Ovary (tissue), 9 donors: ENCODE results near the gene PSD2. TPM values are rescaled to one million over a fixed set of nuclear protein-coding genes. Genes with fewer than 3 reads are reported as not detected.

Experiments
- DNase-seq, 5 donors: peaks; one replicate each; pipeline ENCODE4 v3.0.0-alpha.2; 2019 to 2020
- H3K27ac ChIP-seq, 2 donors: fragments of 200-600 bp; one replicate each; pipeline versions ENCODE4 v1.5.1 to v1.8.0; 2019 to 2022
- H3K27me3 ChIP-seq: fragments of 200-600 bp; one replicate; pipeline ENCODE4 v1.8.0; 2022
- H3K36me3 ChIP-seq: fragments of 200-600 bp; sonication (generic); one replicate; pipeline ENCODE4 v1.5.1; 2019
- H3K4me1 ChIP-seq: one replicate; pipeline ENCODE4 v1.8.1; 2013; ENCODE audit warnings: mild to moderate bottlenecking, moderate library complexity; ENCODE audit not compliant: insufficient read depth
- H3K4me3 ChIP-seq: fragments of 200-600 bp; sonication (generic); one replicate; pipeline ENCODE4 v1.5.1; 2017
- H3K9me3 ChIP-seq, 2 donors: fragments of 200-600 bp in 1 of 2; sonication (generic) in 1 of 2; one replicate each; pipeline versions ENCODE4 v1.5.1 to v1.8.1; 2013 to 2019; ENCODE audit warnings: mild to moderate bottlenecking in 1 of 2, moderate library complexity in 1 of 2
- EP300 ChIP-seq: sonication (generic); formaldehyde crosslinking; IDR thresholded peaks from one replicate; pipeline ENCODE4 v1.6.1; 2017; ENCODE audit warnings: antibody characterized with exemption
- POLR2A ChIP-seq: fragments of 450-650 bp; IDR thresholded peaks from one replicate; pipeline ENCODE4 v1.6.1; 2017; ENCODE audit warnings: antibody characterized with exemption, mild to moderate bottlenecking, moderate library complexity
- WGBS, 3 donors: extraction: QIAGEN DNeasy Blood & Tissue Kit in 1 of 3; methylation state at CpG; one replicate each; pipeline versions ENCODE4 v1.1.5 to v1.1.7; 2013 to 2017; 5-methylcytosine and 5-hydroxymethylcytosine counted together
- intact Hi-C, 4 donors: fragments of 100-400 bp; cut with DNase I; formaldehyde crosslinking; loops; one replicate each; pipeline versions ENCODE4 v1.11.0 to v1.15.1; 2022 to 2023
- polyA plus RNA-seq, 2 donors: library from polyadenylated mRNA; stranded (reverse); fragments of 200-250 nt in 1 of 2; fragments of 350-450 nt in 1 of 2; fragmentation: Illumina TruSeq in 1 of 2; extraction: RNeasy Lipid Tissue Mini Kit (QIAGEN cat#74804) in 1 of 2; gene quantifications; one replicate each; pipeline ENCODE4 v1.2.3, GENCODE V29; 2013 to 2014
- total RNA-seq, 7 donors: library from RNA; depleted of rRNA in 2 of 7; stranded (reverse); fragments of >200 nt in 2 of 7; fragmentation: NEBNext Ultra II Directional in 3 of 7; extraction: Animal tissue kit (Norgen Biotek cat#: 25700) in 3 of 7; gene quantifications; one replicate each; pipeline versions ENCODE4 v1.1.0 to v1.2.4, GENCODE V29; 2016 to 2023
- TF ChIP-seq, protein P1 (sequence below), 3 donors: fragments of 450-650 bp in 2 of 3; fragments of 200-600 bp in 1 of 3; IDR thresholded peaks; one replicate each; pipeline versions ENCODE4 v1.5.1 to v1.8.0; 2016 to 2022; ENCODE audit warnings: antibody characterized with exemption in 3 of 3, mild to moderate bottlenecking in 1 of 3
- donor health status: DM: no; HTN: no; CAD: no; lungs with moderate emphysema.
- donor health status: DM: no; HTN: no; CAD: no.
- donor health status: Bipolar disorder and iron deficiency.
- donor health status: DM: yes; HTN: yes; CAD: no.
- donor health status: DM: no; HTN: no; CAD: no.
- donor health status: DM: yes; HTN: yes; CAD: no.

Gene PSD2
- total and polyA plus RNA-seq, 9 donors = 0.05 to 0.37 (median 0.12) TPM; not detected in 2

DNA sequence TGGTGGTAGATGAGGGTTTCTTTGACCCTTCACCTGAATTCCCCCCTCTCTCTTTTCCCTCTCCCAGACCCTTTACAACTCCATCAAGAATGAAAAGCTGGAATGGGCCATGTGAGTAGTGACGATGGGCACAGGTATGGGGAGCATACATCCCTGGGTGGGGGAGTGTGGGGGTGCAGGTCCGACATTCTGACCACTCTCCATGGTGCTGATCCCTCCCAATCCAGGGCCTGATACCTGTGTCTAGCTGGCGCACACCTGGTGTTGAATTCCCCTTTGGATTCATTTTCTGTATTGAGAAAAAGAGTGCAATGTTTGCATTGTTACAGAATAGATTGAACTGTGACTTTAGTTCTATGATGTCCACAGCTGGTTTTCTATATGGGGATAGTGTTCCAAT, 40.0 kb downstream of the PSD2 start:
- DNase-seq = peak in 1 of 5 donors; percentile 10
- H3K27me3 ChIP-seq = no peaks in the 10 kb centered on the region

DNA sequence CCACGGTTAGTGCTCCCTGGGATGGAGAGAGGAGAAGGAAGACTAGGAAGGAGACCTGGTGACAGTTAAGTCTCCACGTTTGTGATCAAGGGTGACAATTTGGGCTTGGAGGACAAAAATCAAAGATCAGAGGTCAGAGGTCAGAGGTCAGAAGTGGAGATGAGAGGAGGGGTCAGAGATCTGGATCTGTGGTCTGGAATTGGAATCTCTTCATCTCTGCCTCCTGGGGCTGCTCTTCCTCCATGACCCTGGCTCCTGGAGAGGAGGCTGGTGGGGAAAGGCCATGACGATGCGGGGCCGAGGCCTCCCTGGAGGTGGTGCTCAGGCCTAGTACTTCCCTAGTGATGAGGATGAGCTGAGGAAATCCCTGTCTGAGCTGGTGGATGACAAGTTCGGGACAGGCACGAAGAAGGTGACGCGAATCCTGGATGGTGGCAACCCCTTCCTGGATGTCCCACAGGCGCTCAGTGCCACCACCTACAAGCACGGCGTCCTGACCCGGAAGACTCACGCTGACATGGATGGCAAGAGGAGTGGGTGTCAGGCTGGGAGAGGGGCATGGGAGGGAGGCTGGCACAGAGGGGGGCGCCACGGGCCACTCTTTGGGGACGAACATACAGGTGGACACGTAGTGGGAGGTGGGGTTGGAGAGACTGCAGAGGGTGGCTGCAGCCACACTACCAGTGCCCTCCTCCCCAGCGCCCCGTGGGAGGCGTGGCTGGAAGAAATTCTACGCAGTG, 41.0 kb downstream of the PSD2 start:
- no peak overlapping the region for H3K4me3 ChIP-seq
- H3K4me1 ChIP-seq = no peaks in the 10 kb centered on the region
- intact Hi-C loops = no loop called here
- no peaks in the 10 kb centered on the region for H3K9me3 ChIP-seq
- no peak overlapping the region for H3K27ac ChIP-seq
- no peaks in the 10 kb centered on the region for H3K36me3 ChIP-seq
- no peaks in the 10 kb centered on the region for H3K27me3 ChIP-seq
- TF ChIP-seq, protein P1, sequence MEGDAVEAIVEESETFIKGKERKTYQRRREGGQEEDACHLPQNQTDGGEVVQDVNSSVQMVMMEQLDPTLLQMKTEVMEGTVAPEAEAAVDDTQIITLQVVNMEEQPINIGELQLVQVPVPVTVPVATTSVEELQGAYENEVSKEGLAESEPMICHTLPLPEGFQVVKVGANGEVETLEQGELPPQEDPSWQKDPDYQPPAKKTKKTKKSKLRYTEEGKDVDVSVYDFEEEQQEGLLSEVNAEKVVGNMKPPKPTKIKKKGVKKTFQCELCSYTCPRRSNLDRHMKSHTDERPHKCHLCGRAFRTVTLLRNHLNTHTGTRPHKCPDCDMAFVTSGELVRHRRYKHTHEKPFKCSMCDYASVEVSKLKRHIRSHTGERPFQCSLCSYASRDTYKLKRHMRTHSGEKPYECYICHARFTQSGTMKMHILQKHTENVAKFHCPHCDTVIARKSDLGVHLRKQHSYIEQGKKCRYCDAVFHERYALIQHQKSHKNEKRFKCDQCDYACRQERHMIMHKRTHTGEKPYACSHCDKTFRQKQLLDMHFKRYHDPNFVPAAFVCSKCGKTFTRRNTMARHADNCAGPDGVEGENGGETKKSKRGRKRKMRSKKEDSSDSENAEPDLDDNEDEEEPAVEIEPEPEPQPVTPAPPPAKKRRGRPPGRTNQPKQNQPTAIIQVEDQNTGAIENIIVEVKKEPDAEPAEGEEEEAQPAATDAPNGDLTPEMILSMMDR (IDR thresholded peaks at IDR 0.05) = no peak
- TF ChIP-seq POLR2A (no peak), EP300 (no peak)
- DNase-seq = peak in 1 of 5 donors; percentile 28
- WGBS, 3 donors = 89 to 94% (median 91%) methylated on average over 22 of the region's 22 CpGs

More for the DNA sequence above, 40.0 kb downstream of the PSD2 start:
- Histone ChIP-seq H3K27ac (no peak overlapping the region), H3K36me3 (no peaks in the 10 kb centered on the region), H3K4me1 (no peaks in the 10 kb centered on the region), H3K4me3 (no peak overlapping the region), H3K9me3 (no peaks in the 10 kb centered on the region)
- TF ChIP-seq POLR2A (no peak), EP300 (no peak)
- TF ChIP-seq, protein P1 (IDR thresholded peaks at IDR 0.05) = no peak
- WGBS, 3 donors = 36 to 55% (median 40%) methylated on average over 3 of the region's 3 CpGs
- intact Hi-C loops = no loop called here

DNA sequence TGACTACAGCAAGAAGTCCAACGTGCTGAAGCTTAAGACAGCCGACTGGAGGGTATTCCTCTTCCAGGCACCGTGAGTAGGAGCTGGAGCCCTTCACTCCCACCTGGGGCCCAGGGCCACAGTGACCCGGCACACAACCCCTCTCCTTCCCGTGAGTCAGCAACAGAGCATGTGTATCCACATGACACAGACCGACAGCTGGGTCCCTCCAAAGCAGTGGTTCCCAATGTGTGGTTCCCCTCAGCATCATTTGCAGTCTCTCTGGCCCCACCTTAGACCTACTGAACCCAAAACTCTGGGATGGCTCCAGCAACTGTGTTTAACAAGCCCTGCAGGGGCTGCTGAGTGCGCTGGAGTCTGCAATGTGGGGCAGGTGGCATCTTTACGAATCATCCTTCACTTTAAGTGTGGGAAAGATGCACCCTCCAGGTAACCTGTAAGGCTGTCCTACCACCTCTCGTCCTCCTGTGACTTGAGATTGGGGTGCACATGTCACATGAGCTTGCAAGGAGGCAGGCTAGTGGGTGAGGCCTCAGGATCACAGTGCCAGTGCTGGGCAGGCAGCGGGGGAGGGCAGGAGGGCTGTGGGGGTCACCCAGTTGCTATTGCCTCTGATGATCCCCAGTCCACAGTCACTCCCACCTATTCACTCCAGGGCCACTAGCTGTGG, 42.2 kb downstream of the PSD2 start:
- Histone ChIP-seq H3K36me3 (no peaks in the 10 kb centered on the region), H3K4me1 (no peaks in the 10 kb centered on the region), H3K4me3 (no peak overlapping the region), H3K9me3 (no peaks in the 10 kb centered on the region), H3K27me3 (no peaks in the 10 kb centered on the region), H3K27ac (no peak overlapping the region)
- peak in 2 of 5 donors; percentile 9 to 28 for DNase-seq
- no peak for TF ChIP-seq EP300
- 67 to 72% (median 71%) methylated on average over 10 of the region's 10 CpGs for WGBS, 3 donors
- intact Hi-C loops = no loop called here

DNA sequence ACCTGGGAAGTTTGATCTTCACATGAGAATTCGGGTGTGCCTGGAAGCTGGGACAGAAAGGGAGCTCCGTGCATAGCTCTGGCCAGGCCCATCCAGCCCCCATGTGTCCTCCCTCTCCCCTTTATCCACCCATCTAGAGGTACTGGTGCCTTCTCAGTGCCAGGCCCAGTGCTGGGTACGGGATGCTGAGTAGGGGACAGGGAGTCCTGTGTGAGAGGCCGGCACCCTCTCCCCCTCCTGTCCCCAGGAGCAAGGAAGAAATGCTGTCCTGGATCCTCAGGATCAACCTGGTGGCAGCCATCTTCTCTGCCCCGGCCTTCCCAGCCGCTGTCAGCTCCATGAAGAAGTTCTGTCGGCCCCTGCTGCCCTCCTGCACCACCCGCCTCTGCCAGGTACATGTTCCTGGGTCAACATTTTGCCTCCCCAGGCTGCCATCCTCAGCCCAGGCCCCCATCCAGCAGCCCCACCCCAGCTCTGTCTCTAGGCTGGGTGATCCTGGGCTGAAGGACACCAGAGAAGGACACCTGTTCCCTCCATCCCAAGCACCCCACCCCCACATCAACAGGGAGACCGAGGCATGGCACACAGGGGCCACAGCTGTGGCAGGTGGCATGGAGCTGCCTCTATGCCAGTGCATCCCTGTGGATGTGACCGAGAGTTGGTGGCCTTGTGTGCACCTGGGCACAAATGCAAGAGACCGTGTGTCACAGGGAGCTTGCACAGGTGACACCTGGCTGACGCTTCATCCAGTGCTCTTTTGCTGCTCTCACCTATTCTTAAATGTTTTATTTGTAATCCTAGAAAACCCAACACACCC, 43.0 kb downstream of the PSD2 start:
- no peaks in the 10 kb centered on the region for H3K36me3 ChIP-seq
- no peaks in the 10 kb centered on the region for H3K4me1 ChIP-seq
- H3K27me3 ChIP-seq = no peaks in the 10 kb centered on the region
- no peak for TF ChIP-seq EP300
- no peak for TF ChIP-seq POLR2A
- TF ChIP-seq, protein P1 (IDR thresholded peaks at IDR 0.05) = no peak
- WGBS, 3 donors = 88 to 92% (median 91%) methylated on average over 12 of the region's 12 CpGs
- no peaks in the 10 kb centered on the region for H3K9me3 ChIP-seq
- H3K27ac ChIP-seq = no peak overlapping the region
- no peak overlapping the region for H3K4me3 ChIP-seq
- intact Hi-C loops = no loop called here
- DNase-seq = peak in 2 of 5 donors; percentile 7 to 23
